Coronary artery (tissue), 2 donors: ENCODE results near the gene ASMTL.
A peak's percentile ranks its signal among the peaks of the same experiment; 100 is the strongest.
"Not testable (repeated sequence)": the region's sequence is repeated elsewhere in the genome, so short reads cannot be mapped to it uniquely, and the experiment has no call there.

Source experiments
- DNase-seq: peaks from one replicate; pipeline ENCODE4 v3.0.0-alpha.2; 2017; ENCODE audit warnings: low spot score
- H3K27ac ChIP-seq, 2 donors: fragments of 200-600 bp; sonication (generic); one replicate each; pipeline ENCODE4 v1.5.1; 2016 to 2019
- H3K4me3 ChIP-seq: fragments of 200-600 bp; sonication (generic); 2 replicates; pipeline ENCODE4 v1.5.1; 2016; ENCODE audit warnings: mild to moderate bottlenecking, moderate library complexity
- TF ChIP-seq, protein P1 (sequence below): fragments of 200-600 bp; sonication (generic); IDR thresholded peaks from one replicate; pipeline ENCODE4 v1.5.1; 2019; ENCODE audit warnings: antibody characterized with exemption

The ASMTL gene

DNA sequence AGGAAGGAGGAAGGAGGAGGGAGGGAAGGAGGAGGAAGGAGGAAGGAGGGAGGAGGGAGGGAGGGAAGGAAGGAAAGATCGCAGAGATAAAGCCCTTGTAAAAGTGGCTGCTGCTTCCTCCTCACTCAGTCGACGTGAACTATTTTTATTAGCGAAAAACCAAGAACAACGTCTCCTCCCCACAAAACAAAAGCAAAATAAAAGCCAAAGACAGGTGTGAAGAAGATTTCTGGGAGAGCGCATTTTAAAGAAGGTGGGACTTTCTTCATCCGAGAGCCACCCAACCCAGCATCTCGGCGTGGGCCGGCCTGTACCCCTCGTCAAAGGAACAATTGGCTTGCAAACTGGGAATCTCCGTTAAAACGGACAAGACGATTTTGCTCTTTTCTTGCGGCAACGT lies 40.7 kb upstream of the ASMTL start:
- TF ChIP-seq, protein P1, sequence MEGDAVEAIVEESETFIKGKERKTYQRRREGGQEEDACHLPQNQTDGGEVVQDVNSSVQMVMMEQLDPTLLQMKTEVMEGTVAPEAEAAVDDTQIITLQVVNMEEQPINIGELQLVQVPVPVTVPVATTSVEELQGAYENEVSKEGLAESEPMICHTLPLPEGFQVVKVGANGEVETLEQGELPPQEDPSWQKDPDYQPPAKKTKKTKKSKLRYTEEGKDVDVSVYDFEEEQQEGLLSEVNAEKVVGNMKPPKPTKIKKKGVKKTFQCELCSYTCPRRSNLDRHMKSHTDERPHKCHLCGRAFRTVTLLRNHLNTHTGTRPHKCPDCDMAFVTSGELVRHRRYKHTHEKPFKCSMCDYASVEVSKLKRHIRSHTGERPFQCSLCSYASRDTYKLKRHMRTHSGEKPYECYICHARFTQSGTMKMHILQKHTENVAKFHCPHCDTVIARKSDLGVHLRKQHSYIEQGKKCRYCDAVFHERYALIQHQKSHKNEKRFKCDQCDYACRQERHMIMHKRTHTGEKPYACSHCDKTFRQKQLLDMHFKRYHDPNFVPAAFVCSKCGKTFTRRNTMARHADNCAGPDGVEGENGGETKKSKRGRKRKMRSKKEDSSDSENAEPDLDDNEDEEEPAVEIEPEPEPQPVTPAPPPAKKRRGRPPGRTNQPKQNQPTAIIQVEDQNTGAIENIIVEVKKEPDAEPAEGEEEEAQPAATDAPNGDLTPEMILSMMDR = no peak
- Histone ChIP-seq H3K4me3 (no peak overlapping the region), H3K27ac (no peak overlapping the region)
- DNase-seq = no peak

DNA sequence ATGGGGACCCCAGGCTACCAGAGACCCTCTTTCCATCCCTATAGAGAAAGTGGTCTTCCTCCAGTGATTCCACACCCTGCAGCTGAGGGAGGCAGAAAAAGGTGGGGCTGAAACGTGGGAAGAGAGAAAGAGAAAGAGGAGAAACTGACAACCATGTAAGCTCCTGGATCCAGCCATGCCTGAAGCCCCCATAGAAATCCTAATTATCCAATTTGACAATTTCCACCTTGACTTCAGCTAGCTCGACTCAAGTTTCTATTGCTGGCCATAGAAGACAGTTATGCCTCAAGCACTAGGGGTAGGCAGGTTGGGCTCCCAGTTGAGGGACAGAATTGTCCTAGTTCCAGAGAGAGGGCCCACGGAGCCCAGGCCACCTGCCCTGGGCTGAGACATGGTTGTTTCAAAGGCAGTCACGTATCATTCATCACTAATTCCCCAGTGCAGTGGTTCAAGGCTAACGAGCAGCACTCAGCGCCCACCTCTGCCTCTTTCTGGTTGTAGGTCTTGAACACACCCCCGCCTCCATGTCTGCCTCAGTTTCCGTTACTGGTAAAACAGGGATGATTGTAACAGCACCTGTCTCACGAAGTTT lies 39.8 kb upstream of the ASMTL start:
- peak; percentile 26 for DNase-seq
- TF ChIP-seq, protein P1 = no peak
- H3K27ac ChIP-seq = no peak overlapping the region
- no peak overlapping the region for H3K4me3 ChIP-seq

DNA sequence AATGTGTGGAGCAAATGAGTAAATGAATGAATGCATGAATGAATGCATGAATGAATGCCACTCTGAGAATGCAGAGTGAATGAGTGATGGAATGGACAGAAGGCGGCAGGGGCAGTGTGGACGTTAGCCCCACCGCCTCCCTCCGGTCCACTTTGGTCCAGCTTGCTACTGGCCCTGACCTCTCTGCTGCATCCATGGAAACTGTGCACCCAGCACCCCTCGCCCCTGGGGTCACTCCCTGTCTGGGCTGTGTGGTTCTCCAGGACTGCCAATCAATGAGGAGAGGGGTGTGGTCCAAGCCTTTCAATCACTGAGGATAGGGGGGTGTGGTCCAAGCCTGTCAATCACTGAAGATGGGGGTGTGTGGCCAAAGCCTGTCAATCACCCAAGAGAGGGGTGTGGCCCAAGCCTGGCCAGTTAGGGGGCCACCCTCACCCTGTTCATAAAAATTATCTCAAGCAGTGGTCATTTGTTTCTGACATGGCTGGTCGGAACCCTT lies 39.2 kb upstream of the ASMTL start:
- H3K4me3 ChIP-seq = no peak overlapping the region
- DNase-seq = peak; percentile 24
- TF ChIP-seq, protein P1 = no peak
- no peak overlapping the region for H3K27ac ChIP-seq

DNA sequence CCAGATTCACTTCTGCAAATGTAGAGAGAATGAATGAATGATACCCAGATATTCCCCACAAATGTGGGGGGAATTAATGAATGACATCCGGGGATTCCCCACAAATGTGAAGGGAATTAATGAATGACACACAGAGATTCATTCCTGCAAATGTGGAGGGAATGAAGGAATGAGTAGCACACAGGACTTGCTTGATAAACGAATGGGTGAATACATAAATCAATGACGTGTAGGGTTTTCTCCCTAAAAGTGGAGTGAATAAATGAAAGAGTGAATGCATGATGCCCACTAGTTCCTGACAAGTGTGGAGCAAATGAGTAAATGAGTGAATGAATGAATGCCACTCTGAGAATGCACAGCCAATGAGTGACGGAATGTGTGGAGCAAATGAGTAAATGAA lies 38.5 kb upstream of the ASMTL start:
- DNase-seq, H3K4me3 ChIP-seq, H3K27ac ChIP-seq: not testable (repeated sequence)

DNA sequence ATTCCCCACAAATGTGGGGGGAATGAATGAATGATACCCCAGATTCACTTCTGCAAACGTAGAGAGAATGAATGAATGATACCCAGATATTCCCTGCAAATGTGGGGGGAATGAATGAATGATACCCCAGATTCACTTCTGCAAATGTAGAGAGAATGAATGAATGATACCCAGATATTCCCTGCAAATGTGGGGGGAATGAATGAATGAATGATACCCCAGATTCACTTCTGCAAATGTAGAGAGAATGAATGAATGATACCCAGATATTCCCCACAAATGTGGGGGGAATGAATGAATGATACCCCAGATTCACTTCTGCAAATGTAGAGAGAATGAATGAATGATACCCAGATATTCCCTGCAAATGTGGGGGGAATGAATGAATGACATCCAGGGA lies 38.0 kb upstream of the ASMTL start:
- DNase-seq, H3K27ac ChIP-seq, H3K4me3 ChIP-seq: not testable (repeated sequence)

DNA sequence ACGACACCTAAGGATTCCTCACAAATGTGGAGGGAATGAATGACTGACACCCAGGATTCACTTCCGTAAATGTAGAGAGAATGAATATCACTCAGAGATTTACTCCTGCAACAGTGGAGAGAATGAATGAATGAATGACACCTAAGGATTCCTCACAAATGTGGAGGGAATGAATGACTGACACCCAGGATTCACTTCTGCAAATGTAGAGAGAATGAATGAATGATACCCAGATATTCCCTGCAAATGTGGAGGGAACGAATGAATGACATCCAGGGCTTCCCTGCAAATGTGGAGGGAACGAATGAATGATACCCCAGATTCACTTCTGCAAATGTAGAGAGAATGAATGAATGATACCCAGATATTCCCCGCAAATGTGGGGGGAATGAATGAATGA lies 36.6 kb upstream of the ASMTL start:
- DNase-seq, H3K27ac ChIP-seq, H3K4me3 ChIP-seq: not testable (repeated sequence)

DNA sequence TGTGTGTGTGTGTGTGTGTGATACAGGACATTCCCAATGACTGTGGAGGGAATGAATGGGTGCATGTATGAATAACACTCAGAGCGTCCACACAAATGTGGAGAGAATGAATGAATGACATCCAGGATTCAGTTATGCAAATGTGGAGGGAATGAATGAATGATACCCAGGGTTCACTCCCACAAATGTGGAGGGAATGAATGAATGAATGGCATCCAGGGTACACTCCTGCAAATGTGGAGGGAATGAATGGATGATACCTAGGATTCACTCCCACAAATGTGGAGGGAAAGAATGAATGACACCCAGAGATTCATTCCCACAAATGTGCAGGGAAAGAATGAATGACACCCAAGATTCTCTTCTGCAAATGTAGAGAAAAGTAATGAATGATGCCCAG lies 36.0 kb upstream of the ASMTL start:
- TF ChIP-seq, protein P1 = no peak
- no peak for DNase-seq
- no peak overlapping the region for H3K4me3 ChIP-seq
- no peak overlapping the region for H3K27ac ChIP-seq

DNA sequence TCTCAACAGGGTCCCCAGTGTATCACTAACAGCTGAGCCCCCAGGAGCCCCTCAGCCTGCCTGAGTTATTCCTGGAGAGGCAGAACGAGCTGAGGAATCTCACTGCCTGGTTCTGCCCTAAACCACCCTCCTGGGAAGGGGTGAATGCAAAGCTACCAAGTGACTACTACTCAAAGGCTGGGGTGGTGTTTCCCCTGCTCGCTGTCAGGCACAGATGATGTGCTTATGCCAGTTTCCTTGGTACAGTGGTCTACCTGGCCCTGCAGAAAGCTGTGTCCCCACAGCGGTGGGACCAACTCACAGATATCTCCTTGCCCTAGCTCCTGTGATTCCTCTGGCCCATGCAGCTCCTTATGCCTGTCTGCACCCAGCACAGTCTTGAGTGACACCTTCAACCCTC lies 35.4 kb upstream of the ASMTL start:
- TF ChIP-seq, protein P1 = no peak
- Histone ChIP-seq H3K27ac (no peak overlapping the region), H3K4me3 (no peak overlapping the region)
- DNase-seq = peak; percentile 33

DNA sequence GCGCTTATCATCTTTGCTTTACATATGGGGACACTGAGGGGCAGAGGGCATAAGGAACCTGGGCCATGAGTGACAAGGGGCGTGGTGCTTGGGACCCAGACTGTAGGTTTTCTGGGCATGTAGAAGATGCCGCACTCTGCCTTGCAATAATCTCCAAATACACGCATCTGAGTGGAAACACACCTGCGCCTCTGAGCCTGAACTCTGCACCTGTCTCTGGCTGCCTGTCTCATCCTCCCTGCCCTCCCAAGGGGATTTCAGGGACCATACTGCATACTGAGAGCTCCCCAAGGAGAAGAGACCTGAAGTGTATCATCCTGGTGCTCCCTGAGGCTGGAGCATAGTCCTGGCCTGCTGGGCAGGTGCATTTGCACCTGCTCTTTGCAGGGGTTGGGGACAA lies 34.7 kb upstream of the ASMTL start:
- H3K27ac ChIP-seq = no peak overlapping the region
- peak; percentile 49 for DNase-seq
- no peak overlapping the region for H3K4me3 ChIP-seq
- TF ChIP-seq, protein P1 = no peak
